ENCODE data around the gene TPBGL. TPM values are rescaled to one million over a fixed set of nuclear protein-coding genes. Genes with fewer than 3 reads are reported as not detected.

TPBGL gene
- total RNA-seq, 1 donor, result not detected

DNA sequence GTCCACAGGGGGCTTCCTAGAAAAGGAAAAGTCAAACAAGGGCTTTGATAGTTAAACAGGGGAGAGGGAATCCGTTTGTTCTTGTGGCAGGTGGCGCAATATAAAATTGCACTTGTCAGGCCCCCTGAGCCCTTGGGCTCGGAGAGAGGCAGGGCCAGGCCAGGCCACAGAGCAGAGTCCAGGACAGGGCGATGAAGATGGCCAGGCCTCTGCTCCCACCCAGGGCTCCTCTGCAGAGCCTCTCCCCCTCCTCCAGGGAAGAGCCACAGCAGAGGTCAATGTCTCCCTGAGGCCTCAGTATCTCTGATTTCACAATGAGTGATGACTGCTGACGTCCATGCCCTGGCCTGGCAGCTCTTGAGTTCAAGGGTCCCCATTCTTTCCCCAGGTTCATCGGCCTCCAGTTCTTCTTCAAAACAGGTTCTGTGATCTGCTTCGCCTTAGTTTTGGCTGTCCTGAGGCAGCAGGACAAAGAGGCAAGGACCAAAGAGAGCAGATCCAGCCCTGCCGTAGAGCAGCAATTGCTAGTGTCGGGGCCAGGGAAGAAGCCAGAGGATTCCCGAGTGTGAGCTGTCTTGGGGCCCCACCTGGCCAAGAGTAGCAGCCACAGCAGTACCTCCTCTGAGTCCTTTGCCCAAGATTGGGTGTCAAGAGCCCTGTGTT, 36.4 kb upstream of the TPBGL start:
- TF ChIP-seq, protein P1, sequence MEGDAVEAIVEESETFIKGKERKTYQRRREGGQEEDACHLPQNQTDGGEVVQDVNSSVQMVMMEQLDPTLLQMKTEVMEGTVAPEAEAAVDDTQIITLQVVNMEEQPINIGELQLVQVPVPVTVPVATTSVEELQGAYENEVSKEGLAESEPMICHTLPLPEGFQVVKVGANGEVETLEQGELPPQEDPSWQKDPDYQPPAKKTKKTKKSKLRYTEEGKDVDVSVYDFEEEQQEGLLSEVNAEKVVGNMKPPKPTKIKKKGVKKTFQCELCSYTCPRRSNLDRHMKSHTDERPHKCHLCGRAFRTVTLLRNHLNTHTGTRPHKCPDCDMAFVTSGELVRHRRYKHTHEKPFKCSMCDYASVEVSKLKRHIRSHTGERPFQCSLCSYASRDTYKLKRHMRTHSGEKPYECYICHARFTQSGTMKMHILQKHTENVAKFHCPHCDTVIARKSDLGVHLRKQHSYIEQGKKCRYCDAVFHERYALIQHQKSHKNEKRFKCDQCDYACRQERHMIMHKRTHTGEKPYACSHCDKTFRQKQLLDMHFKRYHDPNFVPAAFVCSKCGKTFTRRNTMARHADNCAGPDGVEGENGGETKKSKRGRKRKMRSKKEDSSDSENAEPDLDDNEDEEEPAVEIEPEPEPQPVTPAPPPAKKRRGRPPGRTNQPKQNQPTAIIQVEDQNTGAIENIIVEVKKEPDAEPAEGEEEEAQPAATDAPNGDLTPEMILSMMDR (IDR thresholded peaks at IDR 0.05; ENCODE audit: extremely low read depth, low read depth, low read length), result no peak
- H4K20me1 ChIP-seq (ENCODE audit: insufficient read depth, low read length), result no peaks in the 10 kb centered on the region
- DNase-seq (ENCODE audit: insufficient read length, low spot score, missing footprints), result peak; percentile 52
- no peak overlapping the region for H3K4me3 ChIP-seq (ENCODE audit: insufficient read depth, low read length)
- H3K4me2 ChIP-seq (ENCODE audit: insufficient read depth, low read length), result no peak overlapping the region
- H3K4me1 ChIP-seq (ENCODE audit: insufficient read depth, low read length), result no peaks in the 10 kb centered on the region
- no peak overlapping the region for H2AFZ ChIP-seq (ENCODE audit: low read length)
- peaks cover 10% of the 10 kb centered on the region for H3K27me3 ChIP-seq (ENCODE audit: insufficient read depth, low read length)
- H3K36me3 ChIP-seq (ENCODE audit: insufficient read depth, low read length), result no peaks in the 10 kb centered on the region
- H3K9me3 ChIP-seq (ENCODE audit: low read depth, low read length), result no peaks in the 10 kb centered on the region
- H3K79me2 ChIP-seq (ENCODE audit: insufficient read depth, low read length), result no peaks in the 10 kb centered on the region
- no peak overlapping the region for H3K27ac ChIP-seq (ENCODE audit: low read depth, low read length)

DNA sequence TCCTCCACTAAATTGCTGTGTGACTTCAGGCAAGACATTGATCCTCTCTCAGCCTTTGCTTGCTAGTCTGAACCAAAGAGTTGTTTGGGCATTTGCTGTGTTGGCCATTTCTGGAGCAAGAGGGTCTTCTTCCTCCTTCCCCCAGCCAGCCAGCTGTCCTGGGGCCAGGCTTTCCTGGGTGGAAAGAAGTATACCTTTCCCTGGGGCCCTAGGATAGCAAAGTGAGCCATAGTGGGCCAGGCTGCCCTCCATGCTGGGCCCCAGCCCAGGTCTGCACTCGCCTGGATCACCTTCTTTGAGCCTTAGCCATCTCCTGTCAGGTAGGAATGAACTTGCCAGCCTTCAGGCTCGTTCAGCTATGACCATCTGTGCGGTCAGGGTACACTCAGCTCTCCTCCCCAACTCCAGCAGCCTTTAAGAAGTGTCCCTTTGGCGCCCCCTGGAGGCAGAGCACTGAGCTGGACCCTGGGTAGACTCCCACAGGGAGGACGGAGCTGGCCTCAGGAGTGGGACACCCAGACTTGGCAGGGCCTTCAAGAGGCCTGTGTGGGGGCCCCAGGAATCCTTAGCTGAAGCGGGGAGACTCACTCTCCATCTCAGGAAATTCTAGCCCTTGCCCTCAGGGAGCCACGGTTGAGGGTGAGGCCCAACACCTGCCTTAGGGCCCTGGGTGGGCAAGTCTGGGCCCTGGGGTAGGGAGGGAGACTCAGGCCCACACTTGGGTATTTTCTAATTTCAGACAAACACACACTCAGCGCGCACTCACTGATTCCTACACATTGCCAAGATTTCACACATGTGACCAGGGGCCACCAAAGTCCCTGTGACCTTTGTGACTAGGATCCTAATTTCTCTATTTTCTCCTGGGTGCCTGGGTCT, 35.6 kb upstream of the TPBGL start:
- Histone ChIP-seq H3K9me3 (ENCODE audit: low read depth, low read length) (no peaks in the 10 kb centered on the region), H4K20me1 (ENCODE audit: insufficient read depth, low read length) (no peaks in the 10 kb centered on the region), H3K4me3 (ENCODE audit: insufficient read depth, low read length) (no peak overlapping the region), H3K36me3 (ENCODE audit: insufficient read depth, low read length) (no peaks in the 10 kb centered on the region), H3K79me2 (ENCODE audit: insufficient read depth, low read length) (no peaks in the 10 kb centered on the region), H2AFZ (ENCODE audit: low read length) (no peak overlapping the region), H3K4me1 (ENCODE audit: insufficient read depth, low read length) (no peaks in the 10 kb centered on the region), H3K4me2 (ENCODE audit: insufficient read depth, low read length) (no peak overlapping the region), H3K27ac (ENCODE audit: low read depth, low read length) (no peak overlapping the region), H3K27me3 (ENCODE audit: insufficient read depth, low read length) (peaks cover 10% of the 10 kb centered on the region)
- TF ChIP-seq, protein P1 (IDR thresholded peaks at IDR 0.05; ENCODE audit: extremely low read depth, low read depth, low read length), result peak; percentile 93
- peak; percentile 98 for DNase-seq (ENCODE audit: insufficient read length, low spot score, missing footprints)

- Histone ChIP-seq H3K27me3 (ENCODE audit: insufficient read depth, low read length) (peaks cover 10% of the 10 kb centered on the region), H3K4me3 (ENCODE audit: insufficient read depth, low read length) (no peak overlapping the region), H3K27ac (ENCODE audit: low read depth, low read length) (no peak overlapping the region), H3K4me1 (ENCODE audit: insufficient read depth, low read length) (no peaks in the 10 kb centered on the region), H3K36me3 (ENCODE audit: insufficient read depth, low read length) (no peaks in the 10 kb centered on the region), H3K79me2 (ENCODE audit: insufficient read depth, low read length) (no peaks in the 10 kb centered on the region), H3K4me2 (ENCODE audit: insufficient read depth, low read length) (no peak overlapping the region), H2AFZ (ENCODE audit: low read length) (no peak overlapping the region), H4K20me1 (ENCODE audit: insufficient read depth, low read length) (no peaks in the 10 kb centered on the region), H3K9me3 (ENCODE audit: low read depth, low read length) (no peaks in the 10 kb centered on the region)
- no peak for DNase-seq (ENCODE audit: insufficient read length, low spot score, missing footprints)
- TF ChIP-seq, protein P1 (IDR thresholded peaks at IDR 0.05; ENCODE audit: extremely low read depth, low read depth, low read length), result no peak
Observed at GRCh38 chr11:75205564-75206020, 35.0 kb upstream of the TPBGL start.

GRCh38 chr11:75208446-75208845, 32.1 kb upstream of the TPBGL start:
- peaks cover 10% of the 10 kb centered on the region for H3K27me3 ChIP-seq (ENCODE audit: insufficient read depth, low read length)
- TF ChIP-seq, protein P1 (IDR thresholded peaks at IDR 0.05; ENCODE audit: extremely low read depth, low read depth, low read length), result no peak
- H3K4me2 ChIP-seq (ENCODE audit: insufficient read depth, low read length), result no peak overlapping the region
- no peak overlapping the region for H2AFZ ChIP-seq (ENCODE audit: low read length)
- H3K79me2 ChIP-seq (ENCODE audit: insufficient read depth, low read length), result no peaks in the 10 kb centered on the region
- H3K36me3 ChIP-seq (ENCODE audit: insufficient read depth, low read length), result no peaks in the 10 kb centered on the region
- H3K4me3 ChIP-seq (ENCODE audit: insufficient read depth, low read length), result no peak overlapping the region
- H3K27ac ChIP-seq (ENCODE audit: low read depth, low read length), result no peak overlapping the region
- no peaks in the 10 kb centered on the region for H3K9me3 ChIP-seq (ENCODE audit: low read depth, low read length)
- DNase-seq (ENCODE audit: insufficient read length, low spot score, missing footprints), result peak; percentile 13
- H4K20me1 ChIP-seq (ENCODE audit: insufficient read depth, low read length), result no peaks in the 10 kb centered on the region
- H3K4me1 ChIP-seq (ENCODE audit: insufficient read depth, low read length), result no peaks in the 10 kb centered on the region
